Activated CD4-positive, CD25-positive, alpha-beta regulatory T cell treated with anti-CD3 and anti-CD28 coated beads, Interleukin-2, amount 50 U/mL, for 16 hours (primary cell): Measurements from ENCODE around the gene PRPF40A.

ENCODE experiments used
- DNase-seq: peaks from one replicate; pipeline ENCODE4 v3.0.0-alpha.2; 2020; ENCODE audit warnings: low read depth, low spot score

The PRPF40A gene

GRCh38 chr2:152718076-152718908 is 1.0 kb upstream of the PRPF40A start, which contains the start of gene ARL6IP6:
Gene ARL6IP6 (plus strand): TSS chr2:152718620. CDS start chr2:152718625, 5 bp downstream.
- DNase-seq = peak; percentile 86

- DNase-seq = peak; percentile 6
These were observed 445 bp downstream of the PRPF40A start for GRCh38 chr2:152716805-152717227.

GRCh38 chr2:152715854-152716428 is 1.3 kb downstream of the PRPF40A start:
- DNase-seq = no peak

GRCh38 chr2:152715112-152715511 is 2.1 kb downstream of the PRPF40A start:
- no peak for DNase-seq

GRCh38 chr2:152710713-152711112 is 6.5 kb downstream of the PRPF40A start:
- no peak for DNase-seq

GRCh38 chr2:152708742-152709141 is 8.5 kb downstream of the PRPF40A start:
- no peak for DNase-seq

GRCh38 chr2:152706477-152707021 is 10.7 kb downstream of the PRPF40A start:
- no peak for DNase-seq

- DNase-seq = no peak
These were observed 16.1 kb downstream of the PRPF40A start for GRCh38 chr2:152701198-152701597.

GRCh38 chr2:152696476-152696875 is 20.8 kb downstream of the PRPF40A start:
- DNase-seq = no peak

GRCh38 chr2:152695763-152696162 is 21.5 kb downstream of the PRPF40A start:
- DNase-seq = no peak

GRCh38 chr2:152694161-152694661 is 23.1 kb downstream of the PRPF40A start:
- peak; percentile 6 for DNase-seq

- no peak for DNase-seq
These were observed 24.2 kb downstream of the PRPF40A start for GRCh38 chr2:152693033-152693432.

GRCh38 chr2:152686321-152686720 is 30.9 kb downstream of the PRPF40A start:
- no peak for DNase-seq

- no peak for DNase-seq
These were observed 33.9 kb downstream of the PRPF40A start for GRCh38 chr2:152683400-152683799.

- no peak for DNase-seq
These were observed 34.6 kb downstream of the PRPF40A start for GRCh38 chr2:152682663-152683062.

- no peak for DNase-seq
These were observed 38.5 kb downstream of the PRPF40A start for GRCh38 chr2:152678808-152679207.

GRCh38 chr2:152676461-152676860 is 40.8 kb downstream of the PRPF40A start:
- DNase-seq = no peak

- DNase-seq = no peak
These were observed 42.9 kb downstream of the PRPF40A start for GRCh38 chr2:152674334-152674733.

- no peak for DNase-seq
These were observed 52.5 kb downstream of the PRPF40A start for GRCh38 chr2:152664725-152665124.

GRCh38 chr2:152661076-152661475 is 56.2 kb downstream of the PRPF40A start:
- no peak for DNase-seq

- no peak for DNase-seq
These were observed 59.0 kb downstream of the PRPF40A start for GRCh38 chr2:152658221-152658620.

- DNase-seq = no peak
These were observed 60.2 kb downstream of the PRPF40A start for GRCh38 chr2:152657043-152657442.

- DNase-seq = no peak
These were observed 61.4 kb downstream of the PRPF40A start for GRCh38 chr2:152655880-152656279.
